HL-60 (cell line): ENCODE results near the gene HEMK1.

Experiments used
- DNase-seq, 2 experiments: peaks; one replicate each; pipeline ENCODE4 v3.0.0-alpha.2; 2010 to 2020; ENCODE audit warnings: low read depth in 1 of 2, low spot score in 1 of 2
- H3K27ac ChIP-seq: fragments of 250-450 bp; sonication (Bioruptor Pico); replicated peaks from 2 replicates; pipeline ENCODE4 v1.5.1; 2020; ENCODE audit warnings: mild to moderate bottlenecking, moderate library complexity
- H3K27me3 ChIP-seq: fragments of 250-450 bp; sonication (Bioruptor Pico); 2 replicates; pipeline ENCODE4 v1.5.1; 2021; ENCODE audit warnings: mild to moderate bottlenecking, moderate library complexity; ENCODE audit not compliant: insufficient read depth, poor library complexity, severe bottlenecking
- H3K4me3 ChIP-seq: replicated peaks from 2 replicates; pipeline ENCODE4 v1.5.1; 2011; ENCODE audit warnings: mild to moderate bottlenecking, control low read depth, low read length; ENCODE audit not compliant: insufficient read depth
- GABPA ChIP-seq: IDR thresholded peaks from 2 replicates; pipeline ENCODE4 v1.6.1; 2012; ENCODE audit warnings: low read depth
- POLR2AphosphoS5 ChIP-seq: IDR thresholded peaks from 2 replicates; pipeline ENCODE4 v1.6.1; 2012; ENCODE audit warnings: low read depth
- SPI1 ChIP-seq: IDR thresholded peaks from 2 replicates; pipeline ENCODE4 v1.6.1; 2012; ENCODE audit warnings: low read depth, mild to moderate bottlenecking, borderline replicate concordance
- TF ChIP-seq, protein P1 (sequence below): IDR thresholded peaks from 2 replicates; pipeline ENCODE4 v1.6.1; 2012; ENCODE audit warnings: low read depth; ENCODE audit not compliant: insufficient replicate concordance
- TF ChIP-seq, protein P2 (sequence below): IDR thresholded peaks from one replicate; pipeline ENCODE4 v1.5.1; 2011; ENCODE audit warnings: low read length, control low read depth, inconsistent platforms; ENCODE audit not compliant: insufficient read depth

The HEMK1 gene

GRCh38 chr3:50525987-50526386 lies 43.3 kb upstream of the HEMK1 start:
- H3K27me3 ChIP-seq: peaks cover 6% of the 10 kb centered on the region
- H3K4me3 ChIP-seq: no peak overlapping the region
- no peak for TF ChIP-seq SPI1
- TF ChIP-seq, protein P1, sequence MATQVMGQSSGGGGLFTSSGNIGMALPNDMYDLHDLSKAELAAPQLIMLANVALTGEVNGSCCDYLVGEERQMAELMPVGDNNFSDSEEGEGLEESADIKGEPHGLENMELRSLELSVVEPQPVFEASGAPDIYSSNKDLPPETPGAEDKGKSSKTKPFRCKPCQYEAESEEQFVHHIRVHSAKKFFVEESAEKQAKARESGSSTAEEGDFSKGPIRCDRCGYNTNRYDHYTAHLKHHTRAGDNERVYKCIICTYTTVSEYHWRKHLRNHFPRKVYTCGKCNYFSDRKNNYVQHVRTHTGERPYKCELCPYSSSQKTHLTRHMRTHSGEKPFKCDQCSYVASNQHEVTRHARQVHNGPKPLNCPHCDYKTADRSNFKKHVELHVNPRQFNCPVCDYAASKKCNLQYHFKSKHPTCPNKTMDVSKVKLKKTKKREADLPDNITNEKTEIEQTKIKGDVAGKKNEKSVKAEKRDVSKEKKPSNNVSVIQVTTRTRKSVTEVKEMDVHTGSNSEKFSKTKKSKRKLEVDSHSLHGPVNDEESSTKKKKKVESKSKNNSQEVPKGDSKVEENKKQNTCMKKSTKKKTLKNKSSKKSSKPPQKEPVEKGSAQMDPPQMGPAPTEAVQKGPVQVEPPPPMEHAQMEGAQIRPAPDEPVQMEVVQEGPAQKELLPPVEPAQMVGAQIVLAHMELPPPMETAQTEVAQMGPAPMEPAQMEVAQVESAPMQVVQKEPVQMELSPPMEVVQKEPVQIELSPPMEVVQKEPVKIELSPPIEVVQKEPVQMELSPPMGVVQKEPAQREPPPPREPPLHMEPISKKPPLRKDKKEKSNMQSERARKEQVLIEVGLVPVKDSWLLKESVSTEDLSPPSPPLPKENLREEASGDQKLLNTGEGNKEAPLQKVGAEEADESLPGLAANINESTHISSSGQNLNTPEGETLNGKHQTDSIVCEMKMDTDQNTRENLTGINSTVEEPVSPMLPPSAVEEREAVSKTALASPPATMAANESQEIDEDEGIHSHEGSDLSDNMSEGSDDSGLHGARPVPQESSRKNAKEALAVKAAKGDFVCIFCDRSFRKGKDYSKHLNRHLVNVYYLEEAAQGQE: peak; percentile 98
- TF ChIP-seq GABPA: no peak
- DNase-seq: peak; percentile 63 to 67
- H3K27ac ChIP-seq: no peak overlapping the region

DNA sequence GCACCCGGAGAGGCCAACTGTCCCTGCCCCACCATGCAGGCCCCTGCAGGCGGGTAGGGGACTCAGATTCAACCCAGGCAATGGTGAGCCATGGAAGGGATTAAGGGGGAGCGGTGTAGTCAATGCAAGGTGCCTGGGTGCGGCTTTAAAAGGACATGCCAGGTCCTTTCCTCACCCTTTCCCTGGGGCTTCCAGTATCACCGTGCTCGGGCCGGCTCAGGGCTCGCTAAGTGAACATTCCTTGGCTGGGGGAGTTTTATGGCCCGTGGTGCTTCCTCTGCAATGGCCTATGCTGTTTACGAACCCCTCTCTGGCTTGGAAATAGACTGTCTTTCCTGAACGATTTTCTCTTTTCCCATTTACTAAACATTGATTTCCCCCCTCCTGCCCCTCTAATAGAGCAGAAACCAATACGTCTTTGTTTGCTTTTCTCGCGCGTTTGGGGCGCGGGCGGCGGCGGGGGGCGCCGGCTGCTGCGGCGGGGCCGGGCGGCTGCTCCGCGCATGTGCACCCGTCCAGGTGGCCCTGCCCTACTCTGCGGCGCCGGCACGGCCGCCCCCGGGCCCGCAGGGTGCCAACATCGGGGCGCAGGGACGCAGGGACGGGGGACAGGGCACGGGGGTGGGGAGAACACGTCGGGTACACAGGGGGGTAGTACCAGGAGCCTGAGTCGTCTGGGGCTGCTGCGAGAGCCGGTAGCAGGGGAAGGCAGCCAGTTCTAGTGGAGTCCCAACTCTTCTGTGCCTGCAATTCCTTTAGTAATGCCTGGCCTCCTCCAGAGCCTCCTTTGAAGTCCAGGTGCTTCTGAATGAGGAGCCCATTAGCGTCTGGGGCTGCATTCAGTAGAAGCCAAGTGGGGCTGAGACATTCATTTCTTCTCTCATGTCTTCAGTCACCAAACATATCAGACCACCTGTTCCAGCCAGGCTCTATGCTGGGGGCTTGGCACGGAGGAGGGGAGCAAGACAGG lies 39.0 kb upstream of the HEMK1 start:
- Histone ChIP-seq H3K4me3 (no peak overlapping the region), H3K27me3 (peaks cover 11% of the 10 kb centered on the region), H3K27ac (no peak overlapping the region)
- DNase-seq: no peak
- TF ChIP-seq, protein P2, sequence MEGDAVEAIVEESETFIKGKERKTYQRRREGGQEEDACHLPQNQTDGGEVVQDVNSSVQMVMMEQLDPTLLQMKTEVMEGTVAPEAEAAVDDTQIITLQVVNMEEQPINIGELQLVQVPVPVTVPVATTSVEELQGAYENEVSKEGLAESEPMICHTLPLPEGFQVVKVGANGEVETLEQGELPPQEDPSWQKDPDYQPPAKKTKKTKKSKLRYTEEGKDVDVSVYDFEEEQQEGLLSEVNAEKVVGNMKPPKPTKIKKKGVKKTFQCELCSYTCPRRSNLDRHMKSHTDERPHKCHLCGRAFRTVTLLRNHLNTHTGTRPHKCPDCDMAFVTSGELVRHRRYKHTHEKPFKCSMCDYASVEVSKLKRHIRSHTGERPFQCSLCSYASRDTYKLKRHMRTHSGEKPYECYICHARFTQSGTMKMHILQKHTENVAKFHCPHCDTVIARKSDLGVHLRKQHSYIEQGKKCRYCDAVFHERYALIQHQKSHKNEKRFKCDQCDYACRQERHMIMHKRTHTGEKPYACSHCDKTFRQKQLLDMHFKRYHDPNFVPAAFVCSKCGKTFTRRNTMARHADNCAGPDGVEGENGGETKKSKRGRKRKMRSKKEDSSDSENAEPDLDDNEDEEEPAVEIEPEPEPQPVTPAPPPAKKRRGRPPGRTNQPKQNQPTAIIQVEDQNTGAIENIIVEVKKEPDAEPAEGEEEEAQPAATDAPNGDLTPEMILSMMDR: no peak
- TF ChIP-seq, protein P1: no peak
- TF ChIP-seq SPI1: no peak
- TF ChIP-seq GABPA: no peak
- no peak for TF ChIP-seq POLR2AphosphoS5

- TF ChIP-seq, protein P2: no peak
- TF ChIP-seq, protein P1: no peak
- TF ChIP-seq GABPA: no peak
- no peak for TF ChIP-seq POLR2AphosphoS5
- TF ChIP-seq SPI1: no peak
- no peak overlapping the region for H3K27ac ChIP-seq
- H3K27me3 ChIP-seq: peaks cover 14% of the 10 kb centered on the region
- no peak overlapping the region for H3K4me3 ChIP-seq
- no peak for DNase-seq
These were observed 38.1 kb upstream of the HEMK1 start for GRCh38 chr3:50531201-50531600.
